Body of pancreas (tissue), 4 donors: Measurements from ENCODE around the gene MS4A1.

Source experiments
- CTCF ChIP-seq, 7 experiments: fragments of 450-650 bp in 4 of 7; fragments of 200-600 bp in 3 of 7; sonication (generic) in 3 of 7; IDR thresholded peaks; one replicate each; pipeline ENCODE4 v1.5.1; 2016 to 2019; ENCODE audit warnings: antibody characterized with exemption in 7 of 7
- POLR2A ChIP-seq, 3 donors: fragments of 450-650 bp; IDR thresholded peaks; one replicate each; pipeline ENCODE4 v1.6.1; 2016; ENCODE audit warnings: antibody characterized with exemption in 3 of 3, mild to moderate bottlenecking in 2 of 3

- TF ChIP-seq CTCF (IDR thresholded peaks at IDR 0.05) (no peak), POLR2A (IDR thresholded peaks at IDR 0.05) (no peak)
Measured at GRCh38 chr11:60447070-60447469, 8.6 kb upstream of the MS4A1 start.
